Fibroblast of villous mesenchyme (primary cell): ENCODE measurements around the gene NDUFAF2. TPM values are rescaled to one million over a fixed set of nuclear protein-coding genes. Genes with fewer than 3 reads are reported as not detected.

ENCODE experiments used
- DNase-seq: peaks from one replicate; pipeline ENCODE4 v3.0.0-alpha.2; 2010; ENCODE audit warnings: low read depth
- H3K4me3 ChIP-seq: 2 replicates; pipeline ENCODE4 v1.5.1; 2011; ENCODE audit warnings: low read depth, mild to moderate bottlenecking, low read length
- CTCF ChIP-seq: IDR thresholded peaks from 2 replicates; pipeline ENCODE4 v1.5.1; 2012; ENCODE audit warnings: low read depth, mild to moderate bottlenecking, low read length; ENCODE audit not compliant: insufficient read depth
- total RNA-seq: library from RNA; depleted of rRNA; stranded (reverse); fragments of >200 nt; gene quantifications from 2 replicates; pipeline ENCODE4 v1.2.3, GENCODE V29; 2012

The NDUFAF2 gene
- total RNA-seq, 1 donor = 28.9 TPM

GRCh38 chr5:61130289-61130688 lies 185.3 kb downstream of the NDUFAF2 start:
- DNase-seq = no peak
- TF ChIP-seq CTCF = no peak
- no peak overlapping the region for H3K4me3 ChIP-seq

GRCh38 chr5:61132559-61132958 lies 187.6 kb downstream of the NDUFAF2 start:
- peak; percentile 18 for TF ChIP-seq CTCF
- H3K4me3 ChIP-seq = no peak overlapping the region
- DNase-seq = peak; percentile 70

GRCh38 chr5:61137835-61138234 lies 192.8 kb downstream of the NDUFAF2 start:
- no peak for TF ChIP-seq CTCF
- no peak for DNase-seq
- no peak overlapping the region for H3K4me3 ChIP-seq

GRCh38 chr5:61139094-61139873 lies 194.3 kb downstream of the NDUFAF2 start:
- DNase-seq = no peak
- H3K4me3 ChIP-seq = no peak overlapping the region
- peak; percentile 51 for TF ChIP-seq CTCF

- no peak for DNase-seq
- no peak overlapping the region for H3K4me3 ChIP-seq
- no peak for TF ChIP-seq CTCF
Measured at GRCh38 chr5:61139931-61140330, 194.9 kb downstream of the NDUFAF2 start.

- H3K4me3 ChIP-seq = no peak overlapping the region
- DNase-seq = no peak
- TF ChIP-seq CTCF = no peak
Measured at GRCh38 chr5:61141801-61142200, 196.8 kb downstream of the NDUFAF2 start.

GRCh38 chr5:61142391-61142790 lies 197.4 kb downstream of the NDUFAF2 start:
- no peak for TF ChIP-seq CTCF
- no peak for DNase-seq
- no peak overlapping the region for H3K4me3 ChIP-seq
